Panc1 (cell line): ENCODE measurements around the gene DOCK11. TPM values are rescaled to one million over a fixed set of nuclear protein-coding genes. Genes with fewer than 3 reads are reported as not detected.

Experiments used
- ATAC-seq: fragments of 200-7000 bp; cut with Tn5 transposase; 2 replicates; pipeline ENCODE4 v1.9.1; 2020; ENCODE audit warnings: mild to moderate bottlenecking, moderate library complexity
- BruUV-seq: library from RNA; stranded (reverse); fragments of 400-500 nt; replicated peaks from 2 replicates; lab custom pipeline; 2021; lab: Mats Ljungman, UMichigan
- CTCF ChIA-PET: fragments of 300-600 bp; sonication (Branson Sonifier 250); formaldehyde crosslinking; loops from one replicate; lab custom pipeline; 2022; ENCODE audit warnings: antibody characterized with exemption; lab: Charles Lee
- POLR2A ChIA-PET: fragments of 300-600 bp; sonication (Branson Sonifier 250); formaldehyde crosslinking; loops from one replicate; lab custom pipeline; 2022; ENCODE audit warnings: antibody characterized with exemption; lab: Charles Lee
- DNase-seq: peaks from one replicate; pipeline ENCODE4 v3.0.0-alpha.2; 2010; ENCODE audit warnings: low read depth, low spot score
- H3K27ac ChIP-seq: 2 replicates; pipeline ENCODE4 v1.5.1; 2011; ENCODE audit warnings: mild to moderate bottlenecking, low read length, inconsistent platforms
- H3K27me3 ChIP-seq: fragments of 200-500 bp; sonication (Bioruptor generic); 2 replicates; pipeline ENCODE4 v1.6.0; 2014; ENCODE audit warnings: low read length, inconsistent platforms; ENCODE audit not compliant: control insufficient read depth, insufficient read depth
- H3K36me3 ChIP-seq: fragments of 200-500 bp; sonication (Bioruptor generic); 2 replicates; pipeline ENCODE4 v1.5.1; 2014; ENCODE audit warnings: inconsistent platforms, mild to moderate bottlenecking, low read length, moderate library complexity; ENCODE audit not compliant: control insufficient read depth, insufficient read depth
- H3K4me1 ChIP-seq: 2 replicates; pipeline ENCODE4 v1.5.1; 2011; ENCODE audit warnings: inconsistent platforms, mild to moderate bottlenecking, low read length, moderate library complexity; ENCODE audit not compliant: control insufficient read depth, insufficient read depth
- H3K4me3 ChIP-seq, 2 experiments: 2 replicates each; pipeline ENCODE4 v1.5.1; 2011 to 2012; ENCODE audit warnings: low read depth in 2 of 2, low read length in 2 of 2, mild to moderate bottlenecking in 2 of 2, inconsistent platforms in 1 of 2, moderate library complexity in 1 of 2
- H3K9me3 ChIP-seq: fragments of 200-500 bp; sonication (Bioruptor generic); 2 replicates; pipeline ENCODE4 v1.5.1; 2014; ENCODE audit warnings: low read depth, mild to moderate bottlenecking, inconsistent platforms, low read length, moderate library complexity; ENCODE audit not compliant: control insufficient read depth, insufficient read depth
- CTCF ChIP-seq: fragments of 450-650 bp; IDR thresholded peaks from 2 replicates; pipeline ENCODE4 v1.5.1; 2017; ENCODE audit warnings: mild to moderate bottlenecking
- POLR2AphosphoS5 ChIP-seq: IDR thresholded peaks from 2 replicates; pipeline ENCODE4 v1.6.1; 2012; ENCODE audit warnings: mild to moderate bottlenecking, low read depth, low read length, moderate library complexity
- REST ChIP-seq, 2 experiments: IDR thresholded peaks; 2 replicates each; pipeline ENCODE4 v1.6.1; 2011 to 2012; ENCODE audit warnings: low read depth in 2 of 2, control low read depth in 1 of 2, low read length in 1 of 2, mild to moderate bottlenecking in 1 of 2, moderate library complexity in 1 of 2; ENCODE audit not compliant: insufficient read depth in 1 of 2
- SIN3A ChIP-seq: IDR thresholded peaks from 2 replicates; pipeline ENCODE4 v1.6.1; 2012; ENCODE audit warnings: low read depth, mild to moderate bottlenecking, low read length, moderate library complexity, borderline replicate concordance; ENCODE audit not compliant: insufficient read depth
- TCF7L2 ChIP-seq: IDR thresholded peaks from 2 replicates; pipeline ENCODE4 v1.6.1; 2011; ENCODE audit warnings: mild to moderate bottlenecking, low read depth, low read length, inconsistent platforms
- in situ Hi-C: cut with HindIII; loops from 2 replicates; pipeline ENCODE4 v1.10.0; 2016; ENCODE audit warnings: low sequenced_read_pairs, low pct_unique_long_range_greater_than_20kb
- intact Hi-C: fragments of 100-400 bp; cut with micrococcal nuclease; formaldehyde crosslinking; loops from one replicate; pipeline ENCODE4 v1.10.0; 2022; ENCODE audit not compliant: unreplicated experiment
- total RNA-seq: library from RNA; stranded (reverse); gene quantifications from one replicate; pipeline ENCODE4 v1.2.1, GENCODE V29; 2021; ENCODE audit not compliant: unreplicated experiment

DOCK11 gene
- total RNA-seq, 1 experiment from 2014 or later: 2.0 TPM

- in situ Hi-C loops: no loop called here
- ATAC-seq: no peak
- DNase-seq: no peak
- TF ChIP-seq REST (IDR thresholded peaks at IDR 0.05; ENCODE audit: insufficient read depth in 1 of 2, low read depth in 2 of 2, low read length in 1 of 2) (no peak), POLR2AphosphoS5 (no peak), TCF7L2 (no peak), CTCF (no peak), SIN3A (no peak)
- ChIA-PET CTCF (no interaction called here), POLR2A (no interaction called here)
- H3K27me3 ChIP-seq: peaks cover 12% of the 10 kb centered on the region
- H3K4me3 ChIP-seq: no peak overlapping the region; a peak in 1 of 4 replicates
- BruUV-seq: no TSS peak
- H3K36me3 ChIP-seq: no peaks in the 10 kb centered on the region
- H3K4me1 ChIP-seq: peaks cover 8% of the 10 kb centered on the region
- H3K9me3 ChIP-seq: no peaks in the 10 kb centered on the region
- intact Hi-C loops: no loop called here
- H3K27ac ChIP-seq: no peak overlapping the region
Observed at GRCh38 chrX:118498755-118499154, 3.1 kb downstream of the DOCK11 start.

GRCh38 chrX:118499295-118499694 lies 3.7 kb downstream of the DOCK11 start:
- no peak for TF ChIP-seq TCF7L2
- TF ChIP-seq CTCF: no peak
- TF ChIP-seq SIN3A: no peak
- TF ChIP-seq REST (IDR thresholded peaks at IDR 0.05; ENCODE audit: insufficient read depth in 1 of 2, low read depth in 2 of 2, low read length in 1 of 2): no peak
- TF ChIP-seq POLR2AphosphoS5: no peak
- H3K4me1 ChIP-seq: peaks cover 8% of the 10 kb centered on the region
- no peaks in the 10 kb centered on the region for H3K36me3 ChIP-seq
- in situ Hi-C loops: no loop called here
- no TSS peak for BruUV-seq
- ATAC-seq (no peak), DNase-seq (no peak)
- no peaks in the 10 kb centered on the region for H3K9me3 ChIP-seq
- intact Hi-C loops: no loop called here
- H3K27me3 ChIP-seq: peaks cover 12% of the 10 kb centered on the region
- no peak overlapping the region for H3K27ac ChIP-seq
- ChIA-PET POLR2A (no interaction called here), CTCF (no interaction called here)
- H3K4me3 ChIP-seq: no peak overlapping the region
